NCI-H524 treated with DMSO at 0.1 percent for 48 hours (cell line): ENCODE data around the gene TNFRSF6B.
"Not testable (repeated sequence)": the region's sequence is repeated elsewhere in the genome, so short reads cannot be mapped to it uniquely, and the experiment has no call there.

ENCODE experiments used
- DNase-seq: peaks from one replicate; lab custom pipeline; 2025; lab: John Stamatoyannopoulos, UW

TNFRSF6B gene

DNA sequence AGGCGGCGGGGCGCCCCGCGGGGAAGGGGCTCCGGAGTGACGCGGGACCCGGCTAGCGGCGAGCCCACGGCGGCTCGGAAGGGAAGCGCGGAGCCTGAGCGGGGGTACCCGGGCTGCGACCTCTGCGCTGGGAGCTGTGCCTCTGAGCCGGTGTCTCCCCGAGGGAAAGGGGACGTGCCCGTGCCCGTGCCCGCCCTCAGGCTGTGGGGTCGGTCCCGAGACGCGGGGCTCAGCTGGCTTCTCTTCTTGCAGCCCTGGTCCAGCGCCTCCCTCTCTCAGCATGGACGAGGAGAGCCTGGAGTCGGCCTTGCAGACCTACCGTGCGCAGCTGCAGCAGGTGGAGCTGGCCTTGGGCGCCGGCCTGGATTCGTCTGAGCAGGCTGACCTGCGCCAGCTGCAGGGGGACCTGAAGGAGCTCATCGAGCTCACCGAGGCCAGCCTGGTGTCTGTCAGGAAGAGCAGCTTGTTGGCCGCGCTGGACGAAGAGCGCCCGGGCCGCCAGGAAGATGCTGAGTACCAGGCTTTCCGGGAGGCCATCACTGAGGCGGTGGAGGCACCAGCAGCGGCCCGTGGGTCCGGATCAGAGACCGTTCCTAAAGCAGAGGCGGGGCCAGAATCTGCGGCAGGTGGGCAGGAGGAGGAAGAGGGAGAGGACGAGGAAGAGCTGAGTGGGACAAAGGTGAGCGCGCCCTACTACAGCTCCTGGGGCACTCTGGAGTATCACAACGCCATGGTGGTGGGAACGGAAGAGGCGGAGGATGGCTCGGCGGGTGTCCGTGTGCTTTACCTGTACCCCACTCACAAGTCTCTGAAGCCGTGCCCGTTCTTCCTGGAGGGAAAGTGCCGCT lies 12.1 kb downstream of the TNFRSF6B start:
- no peak for DNase-seq

DNA sequence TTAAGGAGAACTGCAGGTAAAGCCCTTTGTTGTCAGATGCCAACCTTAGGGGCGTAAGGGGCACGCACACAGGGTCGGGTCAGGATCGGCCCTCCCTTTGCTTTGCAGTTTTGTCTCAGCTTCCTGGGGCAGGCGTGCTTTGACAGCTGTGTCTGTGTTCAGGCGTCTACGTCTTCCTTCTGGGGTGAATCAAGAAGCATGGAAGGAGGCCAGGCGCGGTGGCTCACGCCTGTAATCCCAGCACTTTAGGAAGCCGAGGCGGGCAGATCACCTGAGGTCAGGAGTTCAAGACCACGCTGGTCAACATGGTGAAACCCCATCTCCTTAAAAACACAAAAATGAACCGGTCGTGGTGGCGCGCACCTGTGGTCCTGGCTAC lies 12.7 kb downstream of the TNFRSF6B start:
- no peak for DNase-seq

DNA sequence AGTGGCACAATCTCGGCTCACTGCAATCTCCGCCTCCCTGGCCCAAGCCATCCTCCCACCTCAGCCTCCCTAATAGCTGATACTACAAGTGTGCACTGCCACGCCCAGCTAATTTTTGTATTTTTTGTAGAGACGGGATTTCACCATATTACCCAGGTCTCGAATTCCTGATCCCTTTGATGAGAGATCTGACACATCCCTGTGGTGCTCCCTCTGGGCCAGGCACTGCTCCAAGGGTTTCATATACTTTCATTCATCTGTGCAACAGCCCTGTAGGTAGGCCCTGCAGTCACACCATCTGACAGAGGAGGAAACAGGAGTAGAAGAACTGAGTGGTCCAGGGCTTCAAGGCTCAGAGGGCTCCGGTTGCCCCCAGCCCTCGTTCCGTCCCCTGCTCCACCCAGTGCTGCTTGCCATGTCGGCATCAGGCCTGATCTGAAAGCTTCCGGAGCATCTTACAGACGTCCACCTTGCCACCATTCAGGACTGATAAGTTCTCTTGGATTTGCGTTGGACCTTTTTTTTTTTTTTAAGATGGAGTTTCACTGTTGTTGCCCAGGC lies 14.7 kb downstream of the TNFRSF6B start:
- no peak for DNase-seq

DNA sequence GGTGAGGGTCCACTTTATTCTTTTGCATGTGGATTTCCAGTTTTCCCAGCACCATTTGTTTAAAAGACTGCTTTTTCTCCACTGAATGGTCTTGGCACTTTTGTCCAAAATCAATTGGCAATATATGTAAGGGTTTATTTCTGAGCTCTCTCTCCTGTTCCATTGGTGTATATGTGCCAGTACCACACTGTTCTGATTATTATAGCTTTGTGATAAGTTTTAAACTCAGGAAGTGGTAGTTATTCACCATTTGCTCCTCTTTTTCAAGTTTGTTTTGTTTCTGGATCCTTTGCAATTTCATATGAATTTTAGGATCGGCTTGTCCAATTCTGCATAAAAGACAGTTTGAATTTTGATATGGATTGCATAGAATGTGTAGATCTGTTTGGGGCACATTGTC lies 15.7 kb downstream of the TNFRSF6B start:
- DNase-seq, result no peak

DNA sequence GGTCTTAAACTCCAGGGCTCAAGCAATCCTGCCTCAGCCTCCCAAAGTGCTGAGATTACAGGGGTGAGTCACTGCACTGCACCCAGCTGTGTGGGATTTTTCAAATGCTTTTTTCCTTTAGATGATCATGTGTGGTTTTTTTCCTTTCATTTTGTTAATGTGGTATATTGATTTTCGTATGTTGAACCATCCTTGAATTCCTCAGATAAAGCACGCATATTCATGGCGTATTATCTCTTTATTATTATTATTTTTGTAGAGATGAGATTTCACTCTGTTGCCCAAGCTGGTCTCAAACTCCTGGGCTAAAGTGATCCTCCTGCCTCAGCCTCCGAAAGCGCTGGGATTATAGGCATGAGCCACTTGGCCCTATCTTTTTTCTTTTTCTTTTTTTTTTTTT lies 18.4 kb downstream of the TNFRSF6B start:
- DNase-seq, result no peak

DNA sequence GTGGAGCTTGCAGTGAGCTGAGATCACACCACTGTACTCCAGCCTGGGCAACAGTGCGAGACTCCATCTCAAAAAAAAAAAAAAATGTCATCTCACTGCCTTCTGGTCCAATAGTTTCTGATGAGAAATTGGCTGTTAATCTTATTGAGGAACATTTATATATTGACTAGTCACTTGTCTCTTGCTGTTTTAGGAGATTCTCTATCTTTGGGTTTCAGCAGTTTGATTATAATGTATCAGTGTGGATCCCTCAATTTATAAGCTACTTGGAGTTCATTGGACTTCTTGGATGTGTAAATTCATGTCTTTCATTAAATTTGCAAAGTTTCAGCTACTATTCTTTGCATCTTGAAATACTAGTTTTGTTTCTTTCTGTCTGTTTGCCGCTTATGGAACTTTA lies 22.5 kb downstream of the TNFRSF6B start:
- DNase-seq, result no peak

DNA sequence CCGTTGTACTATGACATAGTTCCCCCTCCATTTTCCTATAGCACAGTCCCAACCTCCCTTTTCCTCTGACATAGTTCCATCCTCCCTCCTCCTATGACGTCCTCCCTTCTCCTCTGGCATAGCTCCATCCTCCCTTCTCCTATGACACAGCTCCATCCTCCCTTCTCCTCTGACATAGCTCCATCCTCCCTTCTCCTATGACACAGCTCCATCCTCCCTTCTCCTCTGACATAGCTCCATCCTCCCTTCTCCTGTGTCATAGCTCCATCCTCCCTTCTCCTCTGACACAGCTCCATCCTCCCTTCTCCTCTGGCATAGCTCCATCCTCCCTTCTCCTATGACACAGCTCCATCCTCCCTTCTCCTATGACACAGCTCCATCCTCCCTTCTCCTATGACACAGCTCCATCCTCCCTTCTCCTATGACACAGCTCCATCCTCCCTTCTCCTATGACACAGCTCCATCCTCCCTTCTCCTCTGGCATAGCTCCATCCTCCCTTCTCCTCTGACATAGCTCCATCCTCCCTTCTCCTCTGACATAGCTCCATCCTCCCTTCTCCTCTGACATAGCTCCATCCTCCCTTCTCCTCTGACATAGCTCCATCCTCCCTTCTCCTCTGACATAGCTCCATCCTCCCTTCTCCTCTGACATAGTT lies 26.6 kb downstream of the TNFRSF6B start:
- DNase-seq, result not testable (repeated sequence)

DNA sequence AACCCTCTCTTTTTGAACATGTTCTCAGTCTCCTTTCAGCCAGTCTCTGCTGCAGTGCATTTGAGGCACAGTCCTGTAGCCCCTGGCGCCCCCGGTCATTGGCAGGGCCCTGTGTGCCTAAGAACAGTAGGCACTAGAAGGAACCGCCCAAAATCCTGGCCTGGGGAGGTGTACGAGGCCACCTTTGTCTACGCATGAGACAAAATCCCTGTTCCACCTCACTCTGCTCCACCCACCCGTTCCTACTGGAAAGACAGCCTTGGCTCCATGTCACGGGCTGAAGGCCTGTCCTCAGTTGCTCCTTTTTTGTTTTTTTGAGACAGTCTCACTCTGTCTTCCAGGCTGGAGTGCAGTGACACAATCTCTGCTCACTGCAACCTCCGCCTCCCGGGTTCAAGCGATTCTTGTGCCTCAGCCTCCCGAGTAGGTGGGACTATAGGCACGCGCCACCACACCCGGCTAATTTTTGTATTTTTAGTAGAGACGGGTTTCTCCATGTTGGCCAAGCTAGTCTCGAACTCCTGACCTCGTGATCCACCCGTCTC lies 33.8 kb downstream of the TNFRSF6B start:
- DNase-seq, result not testable (repeated sequence)

DNA sequence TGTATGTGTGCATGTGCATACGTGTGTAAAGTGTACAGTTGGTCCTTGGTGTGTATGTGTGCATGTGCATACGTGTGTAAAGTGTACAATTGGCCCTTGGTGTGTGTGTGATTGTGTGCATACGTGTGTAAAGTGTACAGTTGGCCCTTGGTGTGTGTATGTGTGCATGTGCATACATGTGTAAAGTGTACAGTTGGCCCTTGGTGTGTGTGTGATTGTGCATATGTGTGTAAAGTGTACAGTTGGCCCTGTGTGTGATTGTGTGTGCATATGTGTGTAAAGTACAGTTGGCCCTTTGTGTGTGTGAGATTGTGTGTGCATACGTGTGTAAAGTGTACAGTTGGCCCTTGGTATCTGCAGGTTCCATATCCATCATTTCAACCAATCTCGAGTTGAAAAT lies 35.0 kb downstream of the TNFRSF6B start:
- no peak for DNase-seq

DNA sequence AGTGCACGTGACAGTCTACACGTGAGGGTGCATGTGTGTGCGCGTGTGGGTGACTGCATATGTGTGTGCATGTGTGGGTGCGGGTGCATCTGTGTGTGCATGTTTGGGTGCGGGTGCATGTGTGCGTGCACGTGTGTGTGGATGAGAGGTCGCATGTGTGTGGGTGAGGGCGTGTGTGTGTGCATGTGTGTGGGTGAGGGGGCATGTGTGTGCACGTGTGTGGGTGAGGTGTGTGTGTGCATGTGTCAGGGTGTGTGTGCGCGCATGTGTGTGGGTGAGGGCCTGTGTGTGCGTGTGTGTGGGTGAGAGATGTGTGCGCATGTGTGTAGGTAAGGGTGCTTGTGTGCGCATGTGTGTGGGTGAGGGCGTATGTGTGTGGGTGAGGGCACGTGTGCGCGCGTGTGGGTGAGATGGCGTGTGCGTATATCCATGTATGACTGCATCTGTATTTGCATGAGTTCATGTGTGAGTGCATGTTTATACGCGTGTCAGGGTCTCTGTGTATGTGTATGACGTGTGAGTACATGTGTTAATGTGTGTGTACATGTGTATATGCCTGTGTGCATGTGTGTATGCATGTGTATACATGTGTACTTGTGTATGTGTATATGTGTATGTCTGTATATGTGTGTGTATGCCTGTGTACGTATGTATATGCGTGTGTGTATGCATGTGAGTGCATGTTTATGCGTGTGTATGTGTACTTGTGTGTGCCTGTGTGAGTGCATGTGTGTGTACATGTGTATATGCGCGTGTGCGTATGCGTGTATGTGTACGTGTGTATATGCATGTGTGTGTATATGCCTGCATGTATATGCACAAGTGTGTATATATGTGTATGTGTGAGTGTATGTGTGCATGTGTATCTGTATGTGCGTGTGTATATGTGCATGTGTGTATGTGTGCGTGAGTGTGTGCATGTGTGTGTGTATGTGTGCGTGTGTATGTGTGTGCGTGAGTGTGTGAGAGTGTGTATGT lies 36.0 kb downstream of the TNFRSF6B start:
- DNase-seq, result no peak

DNA sequence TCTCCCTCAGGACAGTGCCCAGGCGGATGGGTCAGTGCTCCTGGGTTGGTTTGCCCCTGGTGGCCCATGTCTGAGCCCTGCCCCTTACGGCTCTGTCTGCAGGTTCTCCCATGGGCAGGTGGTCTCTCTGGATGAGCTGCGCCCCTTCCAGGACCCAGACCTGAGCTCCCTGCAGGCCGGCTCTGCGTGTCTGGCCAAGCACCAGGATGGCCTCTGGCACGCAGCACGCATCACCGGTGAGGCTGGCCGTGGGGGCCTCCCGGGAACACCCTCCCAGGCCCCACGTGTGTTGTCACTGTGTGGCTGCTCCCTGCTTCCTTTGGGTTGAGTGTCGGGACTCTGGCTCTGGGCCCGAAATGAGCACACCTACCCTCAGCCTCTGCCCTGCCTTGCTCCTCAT lies 36.7 kb downstream of the TNFRSF6B start:
- DNase-seq, result no peak

DNA sequence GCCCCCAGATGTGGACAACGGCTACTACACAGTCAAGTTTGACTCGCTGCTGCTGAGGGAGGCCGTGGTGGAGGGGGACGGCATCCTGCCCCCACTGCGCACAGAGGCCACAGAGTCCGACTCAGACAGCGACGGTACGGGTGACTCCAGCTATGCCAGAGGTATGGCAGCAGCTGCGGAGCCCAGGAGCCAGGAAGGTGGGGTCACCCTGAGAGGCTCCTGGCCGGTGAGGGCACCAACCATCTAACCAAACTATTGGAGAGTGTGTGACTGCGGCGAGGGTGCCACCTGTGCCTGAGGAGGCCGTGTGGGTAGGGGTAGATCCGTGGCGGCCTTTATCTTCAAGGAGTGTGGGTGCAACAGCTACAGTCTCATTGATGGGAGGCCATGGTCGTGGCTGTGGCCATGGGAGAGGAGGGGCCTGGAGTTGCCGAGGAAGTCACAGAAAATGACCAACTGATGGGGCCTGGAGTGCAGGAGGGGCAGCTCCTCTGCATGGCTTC lies 37.2 kb downstream of the TNFRSF6B start:
- DNase-seq, result no peak

DNA sequence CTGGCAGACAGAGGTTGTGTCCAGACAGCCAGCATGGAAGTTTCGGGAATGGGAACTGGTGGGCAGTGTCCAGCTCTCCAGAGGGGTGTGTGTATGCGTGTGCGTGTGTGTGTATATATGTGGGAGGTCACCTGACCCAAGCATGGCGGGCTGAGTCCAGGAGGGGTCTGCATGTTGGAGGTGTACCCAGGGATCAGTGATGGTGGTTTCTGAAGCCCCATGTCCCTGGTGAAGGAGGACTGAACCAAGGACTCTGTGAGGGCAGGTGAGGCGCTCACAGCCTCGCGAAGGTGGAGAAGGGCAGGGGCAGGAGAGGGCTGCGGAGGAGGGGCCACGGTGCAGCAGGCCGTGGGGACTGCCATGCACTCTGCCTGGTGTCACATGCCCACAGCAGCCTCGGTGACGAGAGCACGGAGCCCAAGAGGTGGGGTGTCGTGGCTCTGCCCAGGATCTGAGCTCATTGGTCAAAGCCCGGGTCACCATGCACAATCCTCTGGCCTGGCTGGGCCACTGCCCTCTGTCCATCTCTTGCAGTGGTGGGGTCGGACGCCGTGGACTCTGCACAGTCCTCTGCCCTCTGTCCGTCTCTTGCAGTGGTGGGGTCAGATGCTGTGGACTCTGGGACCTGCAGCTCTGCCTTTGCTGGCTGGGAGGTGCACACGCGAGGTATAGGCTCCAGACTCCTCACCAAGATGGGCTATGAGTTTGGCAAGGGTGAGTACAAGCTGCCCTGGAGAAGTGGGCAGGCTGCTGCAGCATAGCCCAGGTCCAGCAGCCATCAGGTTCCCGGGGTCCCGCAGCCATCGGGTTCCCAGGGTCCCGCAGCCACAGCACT lies 37.9 kb downstream of the TNFRSF6B start:
- no peak for DNase-seq

DNA sequence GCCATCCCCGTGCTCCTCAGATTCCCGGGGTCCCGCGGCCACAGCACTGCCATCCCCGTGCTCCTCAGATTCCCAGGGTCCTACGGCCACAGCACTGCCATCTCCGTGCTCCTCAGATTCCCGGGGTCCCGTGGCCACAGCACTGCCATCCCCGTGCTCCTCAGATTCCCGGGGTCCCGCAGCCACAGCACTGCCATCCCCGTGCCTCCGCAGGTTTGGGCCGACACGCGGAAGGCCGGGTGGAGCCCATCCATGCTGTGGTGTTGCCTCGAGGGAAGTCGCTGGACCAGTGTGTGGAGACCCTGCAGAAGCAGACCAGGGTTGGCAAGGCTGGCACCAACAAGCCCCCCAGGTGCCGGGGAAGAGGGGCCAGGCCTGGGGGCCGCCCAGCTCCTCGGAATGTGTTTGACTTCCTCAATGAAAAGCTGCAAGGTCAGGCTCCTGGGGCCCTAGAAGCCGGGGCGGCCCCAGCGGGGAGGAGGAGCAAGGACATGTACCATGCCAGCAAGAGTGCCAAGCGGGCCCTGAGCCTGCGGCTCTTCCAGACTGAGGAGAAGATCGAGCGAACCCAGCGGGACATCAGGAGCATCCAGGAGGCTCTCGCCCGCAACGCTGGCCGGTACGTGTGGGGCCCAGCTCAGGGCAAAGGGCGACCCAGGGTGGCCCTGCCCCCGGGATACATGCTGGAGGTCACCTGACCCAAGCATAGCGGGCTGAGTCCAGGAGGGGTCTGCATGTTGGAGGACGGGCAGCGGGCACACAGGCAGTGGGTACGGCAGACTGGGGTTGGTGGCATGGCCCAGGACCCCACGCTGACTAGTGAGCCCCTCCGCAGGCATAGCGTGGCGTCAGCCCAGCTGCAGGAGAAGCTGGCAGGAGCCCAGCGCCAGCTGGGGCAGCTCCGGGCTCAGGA lies 38.8 kb downstream of the TNFRSF6B start:
- DNase-seq, result no peak

DNA sequence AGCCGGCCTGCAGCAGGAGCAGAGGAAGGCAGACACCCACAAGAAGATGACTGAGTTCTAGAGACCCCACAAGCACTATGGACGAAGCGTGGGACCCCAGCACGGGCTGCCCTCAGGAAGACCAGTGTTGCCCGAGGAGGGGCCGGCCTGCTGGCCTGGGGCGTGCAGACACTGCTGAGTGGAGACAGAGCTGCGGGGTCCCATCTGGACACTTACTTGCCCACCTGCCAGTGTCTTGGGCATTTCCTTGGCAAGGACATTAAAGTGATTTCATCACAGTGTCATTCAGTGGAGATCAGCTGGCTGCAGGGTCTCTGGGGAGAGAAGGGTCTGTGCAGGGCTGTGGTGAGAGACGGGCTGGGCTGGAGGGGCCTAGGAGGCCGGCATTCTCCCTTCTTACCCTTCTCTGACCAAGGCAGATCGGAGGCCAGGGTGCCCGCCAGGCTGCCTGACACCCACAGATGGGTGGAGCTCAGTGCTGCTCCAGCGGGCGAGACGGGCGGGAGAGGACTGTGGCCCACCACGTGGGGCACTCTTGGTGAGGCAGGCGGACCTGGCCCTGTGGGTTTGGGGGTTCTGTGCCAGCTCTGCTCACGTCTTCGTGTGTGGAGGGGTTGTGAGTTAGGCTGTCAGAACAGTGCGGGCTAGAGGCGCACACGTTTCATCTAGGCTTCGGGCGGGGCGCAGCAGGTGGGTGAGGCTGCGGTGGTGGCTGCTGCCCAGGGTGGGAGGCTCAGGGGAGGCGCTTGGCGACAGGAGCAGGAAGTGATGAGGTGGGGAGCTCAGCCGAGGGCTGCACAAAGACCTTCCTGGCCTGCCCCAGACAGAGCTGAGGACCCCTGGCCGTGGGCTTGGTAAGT lies 39.6 kb downstream of the TNFRSF6B start, which contains the start of gene LIME1:
Gene LIME1 (plus strand): TSS at position 806 of the 860 bp plus-strand sequence. CDS start 886 bp downstream, outside the sequence.
- no peak for DNase-seq

DNA sequence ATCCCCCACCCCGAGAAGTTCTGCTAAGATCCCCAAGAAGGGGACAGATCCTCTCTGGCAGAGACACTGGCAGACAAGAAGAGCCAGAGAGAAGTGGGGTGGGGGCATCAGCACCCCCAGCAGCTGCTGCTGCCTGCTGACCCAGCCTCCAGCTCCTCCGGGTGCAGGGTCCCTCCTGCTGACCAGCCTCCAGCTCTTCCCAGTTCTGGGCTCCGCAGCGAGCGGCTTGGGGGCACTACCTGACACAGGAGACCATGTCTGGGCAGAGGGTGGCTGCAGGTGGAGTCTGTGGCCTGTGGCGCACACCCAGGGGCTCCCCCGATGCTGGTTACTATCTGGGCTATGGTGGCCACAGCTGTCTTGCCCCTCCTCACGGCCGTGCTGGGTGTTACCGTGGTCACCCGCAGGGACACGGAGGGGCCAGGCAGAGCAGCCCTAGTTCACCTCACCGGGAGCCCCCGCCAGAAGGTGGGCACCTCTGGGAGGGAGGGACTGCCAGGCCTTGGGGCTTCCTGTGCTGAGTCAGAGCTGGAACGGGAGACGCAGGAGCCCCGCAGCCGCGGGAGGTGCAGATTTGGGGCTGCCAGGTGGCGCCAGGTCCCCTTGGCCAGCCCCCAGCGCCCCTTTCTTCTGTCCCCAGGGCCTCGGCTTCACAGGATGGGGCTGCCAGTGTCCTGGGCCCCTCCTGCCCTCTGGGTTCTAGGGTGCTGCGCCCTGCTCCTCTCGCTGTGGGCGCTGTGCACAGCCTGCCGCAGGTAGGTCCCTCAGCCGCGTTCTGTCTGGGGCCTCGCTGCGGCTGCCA lies 40.6 kb downstream of the TNFRSF6B start:
- no peak for DNase-seq

DNA sequence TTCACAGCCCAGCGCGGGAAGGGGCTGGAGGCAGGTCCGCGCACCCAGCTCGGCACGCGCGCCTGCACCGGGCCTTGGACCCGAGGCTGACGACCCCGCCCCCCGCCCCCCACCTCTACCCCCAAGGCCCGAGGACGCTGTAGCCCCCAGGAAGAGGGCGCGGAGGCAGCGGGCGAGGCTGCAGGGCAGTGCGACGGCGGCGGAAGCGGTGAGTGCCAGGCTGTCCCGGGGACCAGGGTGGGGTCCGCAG lies 41.2 kb downstream of the TNFRSF6B start:
- DNase-seq, result no peak
